Measurements from ENCODE around the gene SIK3.

The SIK3 gene

DNA sequence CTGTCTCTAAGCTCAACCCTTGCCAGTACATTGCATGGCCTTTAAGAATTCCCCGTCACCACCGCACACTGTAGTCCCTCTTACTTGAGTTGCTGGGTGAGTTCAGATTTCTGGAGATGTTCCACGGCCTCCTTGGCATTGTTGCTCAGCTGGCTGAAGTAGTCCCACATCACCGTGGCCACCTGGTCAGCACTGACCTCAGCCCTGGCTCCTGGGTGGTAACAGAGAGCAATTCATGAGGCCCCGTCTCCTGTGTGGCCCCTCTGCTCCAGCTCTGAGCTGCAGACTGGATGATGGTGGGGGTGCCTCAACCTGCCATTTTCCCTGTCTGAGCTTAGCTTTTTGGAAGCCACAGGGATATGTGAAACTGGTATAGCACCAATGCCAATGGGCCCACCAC lies 275.7 kb downstream of the SIK3 start:
- TF ChIP-seq CREB1 (IDR thresholded peaks at IDR 0.05; ENCODE audit: low read depth) (no peak), TEAD4 (IDR thresholded peaks at IDR 0.05) (no peak), TAF1 (IDR thresholded peaks at IDR 0.05; ENCODE audit: low read depth) (no peak), CEBPB (IDR thresholded peaks at IDR 0.05) (no peak)

DNA sequence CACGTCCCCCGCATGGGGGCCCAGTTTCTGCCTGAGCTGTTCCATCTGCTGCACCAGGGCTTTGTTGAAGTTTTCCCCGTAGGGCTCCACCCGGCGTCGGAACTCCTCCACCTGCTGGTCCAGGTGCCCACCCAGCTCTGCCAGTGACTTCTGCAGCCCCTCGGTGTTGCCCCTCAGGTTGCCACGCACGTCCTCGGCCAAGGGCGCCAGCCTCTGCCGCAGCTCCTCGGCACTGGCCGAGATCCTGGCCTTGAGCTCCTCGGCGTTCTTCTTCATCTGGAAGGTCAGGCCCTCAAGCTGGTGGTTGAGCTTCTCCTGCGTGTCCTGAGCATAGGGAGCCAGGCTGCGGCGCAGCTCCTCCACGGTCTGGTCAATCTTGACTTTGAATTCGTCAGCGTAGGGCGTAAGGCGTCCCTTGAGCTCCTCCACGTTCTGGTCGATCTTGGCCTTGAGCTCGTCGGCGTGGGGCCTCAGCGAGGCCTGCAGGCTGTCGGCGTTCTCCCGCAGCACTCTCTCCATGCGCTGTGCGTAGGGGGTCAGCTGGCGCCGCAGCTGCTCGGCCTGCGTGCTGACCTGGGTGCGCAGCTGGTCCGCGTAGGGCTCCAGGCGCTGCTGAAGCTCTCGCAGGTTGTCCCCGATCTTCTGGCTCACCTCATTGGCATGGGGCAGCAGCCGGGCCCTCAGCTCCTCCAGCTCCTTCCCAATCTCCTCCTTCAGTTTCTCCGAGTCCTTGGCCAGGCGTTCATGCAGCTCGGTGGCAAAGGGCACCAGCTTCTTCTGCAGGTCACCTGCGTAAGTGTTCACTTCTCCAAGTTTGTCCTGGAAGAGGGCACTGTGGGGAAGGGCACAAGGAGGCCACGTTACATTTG lies 276.9 kb downstream of the SIK3 start:
- TF ChIP-seq CEBPB (IDR thresholded peaks at IDR 0.05) (no peak), TEAD4 (IDR thresholded peaks at IDR 0.05) (no peak), EGR1 (IDR thresholded peaks at IDR 0.05) (no peak), EP300 (IDR thresholded peaks at IDR 0.05; ENCODE audit: borderline replicate concordance) (no peak), TCF12 (IDR thresholded peaks at IDR 0.05; ENCODE audit: low read depth) (no peak), NFIC (IDR thresholded peaks at IDR 0.05) (no peak), ZBTB7A (IDR thresholded peaks at IDR 0.05; ENCODE audit: low read depth) (no peak), RAD21 (IDR thresholded peaks at IDR 0.05; ENCODE audit: low read depth) (no peak), TAF1 (IDR thresholded peaks at IDR 0.05; ENCODE audit: low read depth) (no peak), CREB1 (IDR thresholded peaks at IDR 0.05; ENCODE audit: low read depth) (no peak)
- TF ChIP-seq, protein P1, sequence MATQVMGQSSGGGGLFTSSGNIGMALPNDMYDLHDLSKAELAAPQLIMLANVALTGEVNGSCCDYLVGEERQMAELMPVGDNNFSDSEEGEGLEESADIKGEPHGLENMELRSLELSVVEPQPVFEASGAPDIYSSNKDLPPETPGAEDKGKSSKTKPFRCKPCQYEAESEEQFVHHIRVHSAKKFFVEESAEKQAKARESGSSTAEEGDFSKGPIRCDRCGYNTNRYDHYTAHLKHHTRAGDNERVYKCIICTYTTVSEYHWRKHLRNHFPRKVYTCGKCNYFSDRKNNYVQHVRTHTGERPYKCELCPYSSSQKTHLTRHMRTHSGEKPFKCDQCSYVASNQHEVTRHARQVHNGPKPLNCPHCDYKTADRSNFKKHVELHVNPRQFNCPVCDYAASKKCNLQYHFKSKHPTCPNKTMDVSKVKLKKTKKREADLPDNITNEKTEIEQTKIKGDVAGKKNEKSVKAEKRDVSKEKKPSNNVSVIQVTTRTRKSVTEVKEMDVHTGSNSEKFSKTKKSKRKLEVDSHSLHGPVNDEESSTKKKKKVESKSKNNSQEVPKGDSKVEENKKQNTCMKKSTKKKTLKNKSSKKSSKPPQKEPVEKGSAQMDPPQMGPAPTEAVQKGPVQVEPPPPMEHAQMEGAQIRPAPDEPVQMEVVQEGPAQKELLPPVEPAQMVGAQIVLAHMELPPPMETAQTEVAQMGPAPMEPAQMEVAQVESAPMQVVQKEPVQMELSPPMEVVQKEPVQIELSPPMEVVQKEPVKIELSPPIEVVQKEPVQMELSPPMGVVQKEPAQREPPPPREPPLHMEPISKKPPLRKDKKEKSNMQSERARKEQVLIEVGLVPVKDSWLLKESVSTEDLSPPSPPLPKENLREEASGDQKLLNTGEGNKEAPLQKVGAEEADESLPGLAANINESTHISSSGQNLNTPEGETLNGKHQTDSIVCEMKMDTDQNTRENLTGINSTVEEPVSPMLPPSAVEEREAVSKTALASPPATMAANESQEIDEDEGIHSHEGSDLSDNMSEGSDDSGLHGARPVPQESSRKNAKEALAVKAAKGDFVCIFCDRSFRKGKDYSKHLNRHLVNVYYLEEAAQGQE (IDR thresholded peaks at IDR 0.05; ENCODE audit: low read depth), result no peak

DNA sequence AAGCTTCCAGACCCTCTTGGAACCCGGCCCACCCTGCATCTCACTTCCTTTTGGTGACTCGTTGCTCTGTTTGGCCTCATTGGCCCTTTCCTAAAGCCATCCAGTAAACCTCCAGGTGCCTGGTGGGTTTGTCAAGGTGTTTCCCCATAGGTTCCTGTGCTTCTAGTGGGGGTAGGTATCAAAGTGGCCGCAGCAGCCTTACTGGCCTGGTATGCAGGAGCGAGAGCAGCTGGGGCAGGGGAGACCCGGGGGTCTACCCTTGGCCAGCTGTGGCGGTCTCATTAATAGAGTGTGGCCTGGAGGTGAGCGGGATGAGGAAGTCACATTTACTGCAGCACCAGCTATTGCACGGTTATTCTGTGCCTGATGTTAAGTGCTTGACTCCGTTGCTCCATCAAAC lies 279.2 kb downstream of the SIK3 start:
- no peak for TF ChIP-seq EP300 (IDR thresholded peaks at IDR 0.05; ENCODE audit: borderline replicate concordance)
- TF ChIP-seq EGR1 (IDR thresholded peaks at IDR 0.05), result no peak
- no peak for TF ChIP-seq TAF1 (IDR thresholded peaks at IDR 0.05; ENCODE audit: low read depth)
- TF ChIP-seq, protein P2, sequence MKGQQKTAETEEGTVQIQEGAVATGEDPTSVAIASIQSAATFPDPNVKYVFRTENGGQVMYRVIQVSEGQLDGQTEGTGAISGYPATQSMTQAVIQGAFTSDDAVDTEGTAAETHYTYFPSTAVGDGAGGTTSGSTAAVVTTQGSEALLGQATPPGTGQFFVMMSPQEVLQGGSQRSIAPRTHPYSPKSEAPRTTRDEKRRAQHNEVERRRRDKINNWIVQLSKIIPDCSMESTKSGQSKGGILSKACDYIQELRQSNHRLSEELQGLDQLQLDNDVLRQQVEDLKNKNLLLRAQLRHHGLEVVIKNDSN (IDR thresholded peaks at IDR 0.05), result no peak
- TF ChIP-seq, protein P3, sequence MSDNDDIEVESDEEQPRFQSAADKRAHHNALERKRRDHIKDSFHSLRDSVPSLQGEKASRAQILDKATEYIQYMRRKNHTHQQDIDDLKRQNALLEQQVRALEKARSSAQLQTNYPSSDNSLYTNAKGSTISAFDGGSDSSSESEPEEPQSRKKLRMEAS (IDR thresholded peaks at IDR 0.05), result no peak
- TF ChIP-seq, protein P1 (IDR thresholded peaks at IDR 0.05; ENCODE audit: low read depth), result no peak

DNA sequence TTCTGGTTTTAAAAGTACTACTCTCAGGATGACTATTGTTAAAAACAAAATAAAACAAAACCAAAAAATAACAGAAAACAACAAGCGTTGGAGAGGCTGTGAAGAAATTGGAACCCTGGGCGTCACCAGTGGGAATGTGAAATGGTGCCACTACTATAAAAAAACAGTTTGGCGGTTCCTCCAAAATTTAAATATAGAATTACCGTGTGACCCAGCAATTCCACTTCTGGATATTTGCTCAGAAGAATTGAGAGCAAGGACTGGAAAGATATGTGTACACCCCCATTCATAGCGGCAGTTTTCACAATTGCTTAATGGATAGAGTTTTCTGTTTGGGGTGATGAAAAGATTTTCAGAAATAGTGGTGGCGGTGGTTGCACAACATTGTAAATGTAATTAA lies 283.7 kb downstream of the SIK3 start:
- TF ChIP-seq, protein P1 (IDR thresholded peaks at IDR 0.05; ENCODE audit: low read depth), result no peak
- no peak for TF ChIP-seq EGR1 (IDR thresholded peaks at IDR 0.05)
- TF ChIP-seq, protein P2 (IDR thresholded peaks at IDR 0.05), result no peak
- TF ChIP-seq RAD21 (IDR thresholded peaks at IDR 0.05; ENCODE audit: low read depth), result no peak
- no peak for TF ChIP-seq TCF12 (IDR thresholded peaks at IDR 0.05; ENCODE audit: low read depth)
- TF ChIP-seq CREB1 (IDR thresholded peaks at IDR 0.05; ENCODE audit: low read depth), result no peak
- no peak for TF ChIP-seq YY1 (IDR thresholded peaks at IDR 0.05; ENCODE audit: low read depth)
- TF ChIP-seq CEBPB (IDR thresholded peaks at IDR 0.05), result no peak
- TF ChIP-seq, protein P3 (IDR thresholded peaks at IDR 0.05), result no peak
- TF ChIP-seq TEAD4 (IDR thresholded peaks at IDR 0.05), result no peak
- no peak for TF ChIP-seq NFIC (IDR thresholded peaks at IDR 0.05)
- TF ChIP-seq FOXM1 (IDR thresholded peaks at IDR 0.05; ENCODE audit: borderline replicate concordance, low read depth), result no peak
- TF ChIP-seq EP300 (IDR thresholded peaks at IDR 0.05; ENCODE audit: borderline replicate concordance), result no peak
